ENCODE measurements around the gene ZDHHC7.

DNA sequence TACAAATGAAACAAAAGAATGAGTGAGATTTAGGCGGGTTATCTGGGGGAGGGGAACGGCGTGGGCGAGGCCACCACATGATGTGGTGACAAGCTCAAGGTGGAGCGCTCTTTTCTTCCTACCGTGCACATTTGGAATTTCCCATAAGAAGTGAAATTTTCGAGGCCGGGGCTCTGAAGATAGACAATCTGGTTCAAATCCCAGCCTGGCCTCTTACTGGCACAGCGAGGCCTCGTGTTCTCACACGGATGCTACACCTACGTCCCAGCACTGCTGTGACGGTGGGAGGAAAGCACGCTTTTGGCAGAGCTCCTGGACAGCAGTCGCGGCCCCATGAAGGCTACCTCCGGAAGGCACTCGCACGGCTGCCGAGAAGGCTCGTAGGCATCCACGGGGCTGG, 25.2 kb downstream of the ZDHHC7 start:
- TF ChIP-seq, protein P1, sequence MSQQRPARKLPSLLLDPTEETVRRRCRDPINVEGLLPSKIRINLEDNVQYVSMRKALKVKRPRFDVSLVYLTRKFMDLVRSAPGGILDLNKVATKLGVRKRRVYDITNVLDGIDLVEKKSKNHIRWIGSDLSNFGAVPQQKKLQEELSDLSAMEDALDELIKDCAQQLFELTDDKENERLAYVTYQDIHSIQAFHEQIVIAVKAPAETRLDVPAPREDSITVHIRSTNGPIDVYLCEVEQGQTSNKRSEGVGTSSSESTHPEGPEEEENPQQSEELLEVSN (IDR thresholded peaks at IDR 0.05): no peak
- TF ChIP-seq POLR2AphosphoS5 (IDR thresholded peaks at IDR 0.05; ENCODE audit: low read depth, low read length): no peak
- TF ChIP-seq MAFK (IDR thresholded peaks at IDR 0.05; ENCODE audit: low read depth, low read length): no peak
- TF ChIP-seq, protein P2, sequence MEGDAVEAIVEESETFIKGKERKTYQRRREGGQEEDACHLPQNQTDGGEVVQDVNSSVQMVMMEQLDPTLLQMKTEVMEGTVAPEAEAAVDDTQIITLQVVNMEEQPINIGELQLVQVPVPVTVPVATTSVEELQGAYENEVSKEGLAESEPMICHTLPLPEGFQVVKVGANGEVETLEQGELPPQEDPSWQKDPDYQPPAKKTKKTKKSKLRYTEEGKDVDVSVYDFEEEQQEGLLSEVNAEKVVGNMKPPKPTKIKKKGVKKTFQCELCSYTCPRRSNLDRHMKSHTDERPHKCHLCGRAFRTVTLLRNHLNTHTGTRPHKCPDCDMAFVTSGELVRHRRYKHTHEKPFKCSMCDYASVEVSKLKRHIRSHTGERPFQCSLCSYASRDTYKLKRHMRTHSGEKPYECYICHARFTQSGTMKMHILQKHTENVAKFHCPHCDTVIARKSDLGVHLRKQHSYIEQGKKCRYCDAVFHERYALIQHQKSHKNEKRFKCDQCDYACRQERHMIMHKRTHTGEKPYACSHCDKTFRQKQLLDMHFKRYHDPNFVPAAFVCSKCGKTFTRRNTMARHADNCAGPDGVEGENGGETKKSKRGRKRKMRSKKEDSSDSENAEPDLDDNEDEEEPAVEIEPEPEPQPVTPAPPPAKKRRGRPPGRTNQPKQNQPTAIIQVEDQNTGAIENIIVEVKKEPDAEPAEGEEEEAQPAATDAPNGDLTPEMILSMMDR (IDR thresholded peaks at IDR 0.05; ENCODE audit: control extremely low read depth in 1 of 3, insufficient read depth in 1 of 3, low read depth in 1 of 3, low read length in 3 of 3): no peak
- TF ChIP-seq JUND (IDR thresholded peaks at IDR 0.05; ENCODE audit: low read length): no peak
- no peak for TF ChIP-seq SIN3A (conservative IDR thresholded peaks at IDR 0.05 in 1 of 2, IDR thresholded peaks at IDR 0.05 in 1 of 2; ENCODE audit: low read depth in 1 of 2, low read length in 2 of 2)
- no peak for TF ChIP-seq SP2 (IDR thresholded peaks at IDR 0.05; ENCODE audit: low read length)
- no peak for TF ChIP-seq CHD2 (IDR thresholded peaks at IDR 0.05; ENCODE audit: low read length)
- TF ChIP-seq ZNF274 (IDR thresholded peaks at IDR 0.05; ENCODE audit: borderline replicate concordance, extremely low read depth, low read length): no peak
- TF ChIP-seq TCF12 (IDR thresholded peaks at IDR 0.05; ENCODE audit: low read depth, low read length): no peak
- TF ChIP-seq POLR2A (IDR thresholded peaks at IDR 0.05; ENCODE audit: control extremely low read depth in 1 of 2, low read depth in 2 of 2, low read length in 2 of 2): no peak
- TF ChIP-seq TBP (IDR thresholded peaks at IDR 0.05; ENCODE audit: low read depth, low read length): no peak
- TF ChIP-seq, protein P3, sequence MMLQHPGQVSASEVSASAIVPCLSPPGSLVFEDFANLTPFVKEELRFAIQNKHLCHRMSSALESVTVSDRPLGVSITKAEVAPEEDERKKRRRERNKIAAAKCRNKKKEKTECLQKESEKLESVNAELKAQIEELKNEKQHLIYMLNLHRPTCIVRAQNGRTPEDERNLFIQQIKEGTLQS (IDR thresholded peaks at IDR 0.05; ENCODE audit: insufficient read depth, low read depth, low read length): no peak
- no peak for TF ChIP-seq FOSL1 (IDR thresholded peaks at IDR 0.05; ENCODE audit: insufficient read depth, low read depth, low read length)

Measured in H1 (cell line).